Neural crest cell (in vitro differentiated cells): ENCODE data around the gene PPP1R17. TPM values are rescaled to one million over a fixed set of nuclear protein-coding genes. Genes with fewer than 3 reads are reported as not detected.

Experiments used
- DNase-seq: peaks from one replicate; pipeline ENCODE4 v3.0.0; 2021; ENCODE audit warnings: low read depth, mixed read lengths, low spot score
- H3K27ac Mint-ChIP-seq: one replicate; pipeline ENCODE4 v1.8.0; 2021; ENCODE audit warnings: mild to moderate bottlenecking, mixed read lengths; ENCODE audit not compliant: unreplicated experiment
- H3K27me3 Mint-ChIP-seq: 2 replicates; pipeline ENCODE4 v1.8.0; 2021; ENCODE audit warnings: low read depth, mild to moderate bottlenecking, mixed read lengths
- H3K36me3 Mint-ChIP-seq: 2 replicates; pipeline ENCODE4 v1.8.0; 2021; ENCODE audit warnings: low read depth, mild to moderate bottlenecking, mixed read lengths
- H3K4me1 Mint-ChIP-seq: 2 replicates; pipeline ENCODE4 v1.8.0; 2021; ENCODE audit warnings: mixed read lengths
- H3K4me3 Mint-ChIP-seq: one replicate; pipeline ENCODE4 v1.8.0; 2021; ENCODE audit warnings: mild to moderate bottlenecking, mixed read lengths
- H3K9me3 Mint-ChIP-seq: 2 replicates; pipeline ENCODE4 v1.8.0; 2021; ENCODE audit warnings: mixed read lengths
- CTCF ChIP-seq: fragments of 200-600 bp; sonication (generic); conservative IDR thresholded peaks from 2 replicates; pipeline ENCODE4 v1.5.0; 2021; ENCODE audit warnings: antibody characterized with exemption, mild to moderate bottlenecking
- total RNA-seq: library from RNA; stranded (reverse); gene quantifications from 2 replicates; pipeline ENCODE4 v1.2.1, GENCODE V29; 2021

Gene PPP1R17
- total RNA-seq, 1 donor from 2014 or later: 1.4 TPM

- Mint-ChIP-seq H3K27me3 (peaks cover 12% of the 10 kb centered on the region), H3K36me3 (no peaks in the 10 kb centered on the region), H3K9me3 (peaks cover 2% of the 10 kb centered on the region), H3K4me3 (no peak overlapping the region), H3K27ac (no peak overlapping the region), H3K4me1 (no peaks in the 10 kb centered on the region)
- no peak for TF ChIP-seq CTCF
- no peak for DNase-seq
Observed at GRCh38 chr7:31664890-31665289, 22.1 kb upstream of the PPP1R17 start.

- Mint-ChIP-seq H3K4me3 (no peak overlapping the region), H3K36me3 (no peaks in the 10 kb centered on the region), H3K4me1 (no peaks in the 10 kb centered on the region), H3K27me3 (peaks cover 12% of the 10 kb centered on the region), H3K27ac (no peak overlapping the region), H3K9me3 (peaks cover 2% of the 10 kb centered on the region)
- no peak for TF ChIP-seq CTCF
- no peak for DNase-seq
Observed at GRCh38 chr7:31665546-31665945, 21.5 kb upstream of the PPP1R17 start.

GRCh38 chr7:31669461-31669860 is 17.6 kb upstream of the PPP1R17 start:
- Mint-ChIP-seq H3K9me3 (peaks cover 2% of the 10 kb centered on the region), H3K4me3 (no peak overlapping the region), H3K36me3 (no peaks in the 10 kb centered on the region), H3K27ac (no peak overlapping the region), H3K27me3 (peaks cover 3% of the 10 kb centered on the region), H3K4me1 (no peaks in the 10 kb centered on the region)
- TF ChIP-seq CTCF: no peak
- DNase-seq: no peak

GRCh38 chr7:31679574-31680305 is 7.3 kb upstream of the PPP1R17 start:
- no peaks in the 10 kb centered on the region for H3K27me3 Mint-ChIP-seq
- DNase-seq: no peak
- no peak overlapping the region for H3K4me3 Mint-ChIP-seq
- no peak overlapping the region for H3K27ac Mint-ChIP-seq
- no peaks in the 10 kb centered on the region for H3K9me3 Mint-ChIP-seq
- no peaks in the 10 kb centered on the region for H3K36me3 Mint-ChIP-seq
- no peaks in the 10 kb centered on the region for H3K4me1 Mint-ChIP-seq
- no peak for TF ChIP-seq CTCF

- no peak for TF ChIP-seq CTCF
- Mint-ChIP-seq H3K4me1 (peaks cover 10% of the 10 kb centered on the region), H3K4me3 (no peak overlapping the region), H3K36me3 (no peaks in the 10 kb centered on the region), H3K27me3 (no peaks in the 10 kb centered on the region), H3K27ac (no peak overlapping the region), H3K9me3 (no peaks in the 10 kb centered on the region)
- no peak for DNase-seq
Observed at GRCh38 chr7:31683445-31684225, 3.4 kb upstream of the PPP1R17 start.
